DMS79 treated with DMSO at 0.1 percent for 48 hours (cell line): ENCODE results near the gene ERC1.
"Not testable (repeated sequence)": the region's sequence is repeated elsewhere in the genome, so short reads cannot be mapped to it uniquely, and the experiment has no call there.

Source experiments
- DNase-seq: peaks from one replicate; lab custom pipeline; 2025; lab: John Stamatoyannopoulos, UW

ERC1 gene

DNA sequence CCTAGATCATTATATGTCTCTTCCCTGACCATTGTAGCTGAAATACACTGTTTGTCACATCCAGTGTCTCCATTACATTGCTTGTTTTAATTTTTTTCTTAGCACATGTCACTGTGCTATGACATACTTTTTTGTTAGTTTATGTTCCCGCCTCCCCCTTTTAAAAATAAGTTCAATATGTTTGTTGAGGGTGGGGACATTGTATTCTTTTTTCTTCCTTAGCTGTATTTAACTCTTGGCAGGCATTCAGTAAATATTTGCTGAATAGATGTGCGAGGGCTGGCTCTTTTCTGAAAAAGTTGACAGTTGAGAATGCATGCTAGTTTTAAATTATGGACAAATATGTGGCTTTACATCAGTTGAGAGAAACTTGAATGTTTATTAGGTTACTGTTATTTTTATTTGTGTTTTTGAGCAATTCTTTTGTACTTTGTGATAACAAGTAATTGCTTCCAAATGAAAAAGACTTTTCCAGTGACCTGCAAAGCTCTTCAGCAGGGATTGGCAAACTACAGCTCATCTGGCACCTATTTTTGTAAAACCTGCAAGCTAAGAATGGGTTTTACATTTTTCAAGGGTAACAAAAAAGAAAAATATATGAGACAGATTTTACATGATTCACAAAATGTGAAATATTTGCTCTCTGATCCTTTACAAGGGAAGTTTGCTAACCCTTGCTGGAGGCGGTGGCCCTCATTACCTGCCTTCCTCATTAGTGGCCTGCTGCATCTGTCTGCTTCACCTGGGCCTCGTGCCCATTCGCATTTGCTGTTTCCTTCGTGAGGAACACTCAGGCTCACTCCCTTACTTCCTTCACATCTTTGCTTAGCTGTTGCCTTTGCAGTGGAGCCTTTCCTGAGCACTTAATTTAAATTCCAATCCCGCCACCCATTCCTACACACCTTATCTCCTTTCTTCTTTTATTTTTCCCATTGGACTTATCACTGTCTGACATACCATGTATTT is 229.4 kb downstream of the ERC1 start:
- DNase-seq: no peak

- DNase-seq: no peak
These were observed 232.0 kb downstream of the ERC1 start for GRCh38 chr12:1222858-1223639.

DNA sequence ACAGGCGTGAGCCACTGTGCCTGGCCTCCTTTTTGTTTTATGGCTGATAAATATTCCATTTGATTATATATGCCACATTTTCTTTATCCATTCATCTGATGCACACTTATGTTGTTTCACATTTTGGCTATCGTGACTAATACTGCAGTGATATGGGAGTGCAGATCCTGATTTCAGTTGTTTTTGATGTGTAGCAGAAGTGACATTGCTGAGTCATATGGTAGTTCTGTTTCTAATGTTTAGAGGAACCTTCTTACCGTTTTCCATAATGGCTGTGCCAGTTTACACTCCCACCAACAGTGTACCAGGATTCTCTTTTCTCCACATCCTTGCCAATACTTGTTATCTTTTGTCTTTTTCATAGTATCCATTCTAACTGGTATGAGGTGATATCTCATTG is 235.9 kb downstream of the ERC1 start:
- DNase-seq: no peak

GRCh38 chr12:1234073-1234472 is 243.1 kb downstream of the ERC1 start:
- DNase-seq: no peak

DNA sequence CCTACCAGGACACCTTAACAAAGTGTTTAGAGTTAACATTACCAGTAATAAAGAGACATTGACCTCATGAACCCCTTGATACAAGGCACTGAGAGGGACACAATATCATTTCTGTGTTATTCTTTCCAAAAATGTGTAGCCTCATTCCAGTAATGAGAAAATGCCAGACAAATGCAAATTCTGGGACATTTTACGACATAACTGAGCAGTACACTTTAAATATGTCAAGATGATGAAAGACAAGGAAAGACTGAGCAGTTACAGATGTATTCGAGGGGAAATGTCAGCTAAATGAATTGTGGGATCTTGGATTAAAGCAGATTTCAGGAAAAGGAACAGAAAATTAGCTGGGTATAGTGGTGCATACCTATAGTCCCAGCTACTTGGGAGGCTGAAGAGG is 255.6 kb downstream of the ERC1 start:
- no peak for DNase-seq

DNA sequence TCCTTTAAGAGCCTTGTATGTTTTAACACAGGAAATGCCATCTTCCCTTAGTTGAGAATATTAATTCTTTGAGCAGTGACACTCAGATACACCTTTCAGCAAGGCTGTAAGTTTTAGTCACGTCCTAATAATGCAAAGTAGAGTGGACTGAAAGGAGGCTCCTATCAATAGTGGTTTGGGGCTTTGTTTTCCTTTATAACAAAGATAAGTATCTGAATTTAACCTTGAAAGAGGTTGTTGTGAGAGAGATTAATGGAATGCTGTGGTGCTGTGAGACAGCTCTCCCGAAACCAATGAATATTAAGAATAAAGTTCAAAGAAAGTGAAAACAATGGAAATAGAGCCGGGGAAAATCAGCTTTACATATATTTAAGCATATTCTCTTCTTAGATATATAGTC is 259.6 kb downstream of the ERC1 start:
- no peak for DNase-seq

- DNase-seq: no peak
These were observed 261.7 kb downstream of the ERC1 start for GRCh38 chr12:1252758-1253157.

GRCh38 chr12:1255125-1255524 is 264.1 kb downstream of the ERC1 start:
- DNase-seq: not testable (repeated sequence)

DNA sequence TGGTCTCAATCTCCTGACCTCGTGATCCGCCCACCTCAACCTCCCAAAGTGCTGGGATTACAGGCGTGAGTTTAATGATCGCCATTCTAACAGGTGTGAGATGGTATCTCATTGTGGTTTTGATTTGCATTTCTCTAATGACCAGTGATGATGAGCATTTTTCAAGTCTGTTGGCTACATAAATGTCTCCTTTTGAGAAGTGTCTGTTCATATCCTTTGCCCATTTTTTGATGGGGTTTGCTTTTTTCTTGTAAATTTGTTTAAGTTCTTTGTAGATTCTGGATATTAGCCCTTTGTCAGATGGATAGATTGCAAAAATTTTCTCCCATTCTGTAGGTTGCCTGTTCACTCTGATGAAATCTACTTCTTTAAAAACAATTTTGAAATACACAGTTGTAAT is 264.8 kb downstream of the ERC1 start:
- not testable (repeated sequence) for DNase-seq

DNA sequence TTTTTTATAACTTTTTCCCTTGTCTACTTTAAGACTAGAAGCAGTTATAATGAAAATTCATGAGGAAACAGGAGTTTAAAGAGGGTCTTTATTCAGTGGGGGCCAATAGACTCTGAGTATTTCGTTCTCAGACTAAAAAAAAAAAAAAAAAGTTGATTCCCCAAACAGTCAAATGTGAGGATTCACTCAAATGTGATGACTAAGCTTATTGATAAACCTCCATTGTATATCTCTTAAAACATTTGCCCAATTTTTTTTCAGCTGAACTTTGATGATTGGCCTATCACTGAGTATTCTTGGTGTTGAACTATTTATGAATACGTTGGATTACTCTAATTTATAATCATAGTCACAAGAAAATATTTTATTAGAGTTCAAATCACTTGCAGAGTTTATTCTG is 265.3 kb downstream of the ERC1 start:
- no peak for DNase-seq

DNA sequence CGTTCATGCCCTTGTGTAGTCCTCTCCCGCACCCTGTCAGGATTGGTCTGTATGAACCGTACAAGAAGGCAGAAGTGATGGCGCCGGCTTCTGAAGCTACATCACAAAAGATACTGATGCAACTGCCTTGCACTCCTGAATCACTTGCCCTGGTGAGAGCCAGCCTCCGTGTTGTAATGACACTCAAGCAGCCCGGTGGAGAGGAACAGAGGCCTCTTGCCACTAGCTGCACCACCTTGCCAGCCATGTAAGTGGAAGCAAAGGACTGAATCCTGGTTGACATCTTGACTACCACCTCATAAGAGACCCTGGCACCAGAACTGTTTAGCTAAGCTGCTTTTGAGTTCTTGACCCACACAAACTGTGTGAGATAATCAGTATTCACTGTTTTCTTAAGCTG is 266.0 kb downstream of the ERC1 start:
- DNase-seq: no peak

- DNase-seq: no peak
These were observed 271.0 kb downstream of the ERC1 start for GRCh38 chr12:1262011-1262410.

GRCh38 chr12:1267243-1267642 is 276.2 kb downstream of the ERC1 start:
- DNase-seq: no peak

DNA sequence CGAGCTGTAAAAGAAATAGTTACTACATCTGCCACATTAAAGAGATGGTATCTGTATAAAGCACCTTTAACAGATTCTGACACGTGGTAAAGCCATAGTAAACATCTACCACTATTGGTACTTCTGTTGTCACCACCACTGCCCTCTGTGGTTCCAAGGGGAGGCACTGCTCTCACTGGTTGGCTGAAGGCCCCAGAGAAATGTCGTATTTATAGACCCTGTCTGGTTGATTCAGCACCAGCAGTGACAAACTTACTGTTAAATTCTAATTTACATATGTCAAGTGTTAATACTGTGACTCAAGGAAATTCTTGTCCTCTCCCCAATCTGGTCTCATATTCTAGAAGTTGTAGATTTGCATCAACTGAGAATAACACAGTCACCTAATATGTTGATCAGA is 281.1 kb downstream of the ERC1 start:
- no peak for DNase-seq

GRCh38 chr12:1273051-1273450 is 282.0 kb downstream of the ERC1 start:
- DNase-seq: no peak

DNA sequence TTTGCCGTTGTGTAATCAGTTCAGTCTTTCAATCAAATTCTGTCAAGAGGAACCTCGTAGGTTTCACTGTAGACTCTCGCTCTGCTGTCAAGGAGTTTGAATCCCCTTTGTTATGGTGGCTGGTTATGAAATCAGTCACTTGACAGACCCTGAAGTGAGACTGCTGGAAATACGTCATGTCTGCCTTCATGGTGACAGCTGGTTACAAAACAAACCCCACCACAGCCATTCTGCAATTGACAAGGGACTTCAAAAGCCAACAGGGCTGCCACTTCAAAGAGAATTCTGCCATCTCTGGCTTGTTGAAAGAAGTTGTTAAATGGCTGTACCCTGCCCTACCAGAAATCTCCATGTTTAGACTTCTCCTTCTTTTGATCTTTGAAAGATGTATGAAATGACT is 286.9 kb downstream of the ERC1 start:
- DNase-seq: no peak

GRCh38 chr12:1279050-1279449 is 288.0 kb downstream of the ERC1 start:
- DNase-seq: no peak

DNA sequence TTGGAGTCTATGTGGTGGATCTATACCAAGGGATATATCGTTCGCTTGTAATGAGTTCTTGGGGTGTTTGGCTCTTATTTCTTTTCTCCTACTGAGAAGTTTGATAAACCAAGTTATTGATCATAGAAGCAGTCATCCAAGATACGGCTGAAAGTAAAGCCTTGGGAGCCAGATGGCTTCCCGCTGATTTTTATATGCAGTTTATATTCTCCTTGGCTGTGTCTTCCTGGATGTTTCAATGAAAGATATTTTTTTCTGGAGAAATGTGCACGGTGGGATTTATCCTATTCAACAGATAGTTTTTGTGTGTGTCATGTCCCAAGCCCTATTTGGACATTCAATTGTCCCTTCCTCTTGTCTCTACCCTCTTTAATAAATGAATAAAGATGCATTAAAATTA is 289.0 kb downstream of the ERC1 start:
- DNase-seq: no peak

DNA sequence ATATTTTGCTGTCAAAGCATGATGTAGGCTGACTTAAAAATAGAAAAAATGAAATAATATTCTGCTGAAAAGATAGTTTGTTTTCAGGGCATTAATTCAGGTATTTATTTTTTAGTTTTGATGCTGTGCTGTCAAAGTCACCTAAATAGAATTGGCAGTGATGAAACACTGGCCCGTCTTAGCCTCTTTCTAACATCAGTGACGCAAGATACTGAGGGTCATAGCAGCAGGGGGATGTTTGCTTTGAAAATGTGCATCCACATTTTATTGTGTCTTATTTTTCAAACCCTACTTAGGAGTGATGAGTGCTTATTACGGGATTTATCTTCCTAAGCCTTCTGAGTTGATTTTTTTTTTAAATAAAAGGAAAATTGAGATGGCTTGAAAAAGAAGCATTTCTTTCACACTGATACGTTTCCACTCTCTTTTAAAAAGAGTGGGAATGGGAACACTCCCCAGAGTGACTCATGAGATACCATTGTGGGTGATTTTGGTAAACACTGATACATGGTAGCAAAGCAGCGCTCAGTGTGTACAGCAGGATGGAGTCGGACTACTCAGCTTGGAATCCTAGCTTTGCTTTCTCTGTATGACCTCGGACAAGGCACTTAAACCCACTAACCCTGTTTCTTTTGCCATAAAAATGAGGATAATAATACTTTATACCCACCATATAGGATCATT is 290.8 kb downstream of the ERC1 start:
- DNase-seq: no peak

- no peak for DNase-seq
These were observed 291.8 kb downstream of the ERC1 start for GRCh38 chr12:1282670-1283315.

- DNase-seq: no peak
These were observed 292.3 kb downstream of the ERC1 start for GRCh38 chr12:1283316-1283715.

- DNase-seq: no peak
These were observed 293.6 kb downstream of the ERC1 start for GRCh38 chr12:1284611-1285010.
